Panc1 (cell line): ENCODE measurements around the gene SLC6A12. TPM values are rescaled to one million over a fixed set of nuclear protein-coding genes. Genes with fewer than 3 reads are reported as not detected.

ENCODE experiments used
- ATAC-seq: fragments of 200-7000 bp; cut with Tn5 transposase; 2 replicates; pipeline ENCODE4 v1.9.1; 2020; ENCODE audit warnings: mild to moderate bottlenecking, moderate library complexity
- BruUV-seq: library from RNA; stranded (reverse); fragments of 400-500 nt; replicated peaks from 2 replicates; lab custom pipeline; 2021; lab: Mats Ljungman, UMichigan
- CTCF ChIA-PET: fragments of 300-600 bp; sonication (Branson Sonifier 250); formaldehyde crosslinking; loops from one replicate; lab custom pipeline; 2022; ENCODE audit warnings: antibody characterized with exemption; lab: Charles Lee
- POLR2A ChIA-PET: fragments of 300-600 bp; sonication (Branson Sonifier 250); formaldehyde crosslinking; loops from one replicate; lab custom pipeline; 2022; ENCODE audit warnings: antibody characterized with exemption; lab: Charles Lee
- DNase-seq: peaks from one replicate; pipeline ENCODE4 v3.0.0-alpha.2; 2010; ENCODE audit warnings: low read depth, low spot score
- H3K27ac ChIP-seq: 2 replicates; pipeline ENCODE4 v1.5.1; 2011; ENCODE audit warnings: mild to moderate bottlenecking, low read length, inconsistent platforms
- H3K27me3 ChIP-seq: fragments of 200-500 bp; sonication (Bioruptor generic); 2 replicates; pipeline ENCODE4 v1.6.0; 2014; ENCODE audit warnings: low read length, inconsistent platforms; ENCODE audit not compliant: control insufficient read depth, insufficient read depth
- H3K36me3 ChIP-seq: fragments of 200-500 bp; sonication (Bioruptor generic); 2 replicates; pipeline ENCODE4 v1.5.1; 2014; ENCODE audit warnings: inconsistent platforms, mild to moderate bottlenecking, low read length, moderate library complexity; ENCODE audit not compliant: control insufficient read depth, insufficient read depth
- H3K4me1 ChIP-seq: 2 replicates; pipeline ENCODE4 v1.5.1; 2011; ENCODE audit warnings: inconsistent platforms, mild to moderate bottlenecking, low read length, moderate library complexity; ENCODE audit not compliant: control insufficient read depth, insufficient read depth
- H3K4me3 ChIP-seq, 2 experiments: 2 replicates each; pipeline ENCODE4 v1.5.1; 2011 to 2012; ENCODE audit warnings: low read depth in 2 of 2, low read length in 2 of 2, mild to moderate bottlenecking in 2 of 2, inconsistent platforms in 1 of 2, moderate library complexity in 1 of 2
- H3K9me3 ChIP-seq: fragments of 200-500 bp; sonication (Bioruptor generic); 2 replicates; pipeline ENCODE4 v1.5.1; 2014; ENCODE audit warnings: low read depth, mild to moderate bottlenecking, inconsistent platforms, low read length, moderate library complexity; ENCODE audit not compliant: control insufficient read depth, insufficient read depth
- POLR2AphosphoS5 ChIP-seq: IDR thresholded peaks from 2 replicates; pipeline ENCODE4 v1.6.1; 2012; ENCODE audit warnings: mild to moderate bottlenecking, low read depth, low read length, moderate library complexity
- SIN3A ChIP-seq: IDR thresholded peaks from 2 replicates; pipeline ENCODE4 v1.6.1; 2012; ENCODE audit warnings: low read depth, mild to moderate bottlenecking, low read length, moderate library complexity, borderline replicate concordance; ENCODE audit not compliant: insufficient read depth
- TCF7L2 ChIP-seq: IDR thresholded peaks from 2 replicates; pipeline ENCODE4 v1.6.1; 2011; ENCODE audit warnings: mild to moderate bottlenecking, low read depth, low read length, inconsistent platforms
- in situ Hi-C: cut with HindIII; loops from 2 replicates; pipeline ENCODE4 v1.10.0; 2016; ENCODE audit warnings: low sequenced_read_pairs, low pct_unique_long_range_greater_than_20kb
- intact Hi-C: fragments of 100-400 bp; cut with micrococcal nuclease; formaldehyde crosslinking; loops from one replicate; pipeline ENCODE4 v1.10.0; 2022; ENCODE audit not compliant: unreplicated experiment
- total RNA-seq: library from RNA; stranded (reverse); gene quantifications from one replicate; pipeline ENCODE4 v1.2.1, GENCODE V29; 2021; ENCODE audit not compliant: unreplicated experiment
- TF ChIP-seq, protein P1 (sequence below), 2 experiments: IDR thresholded peaks; 2 replicates each; pipeline ENCODE4 v1.6.1; 2011 to 2012; ENCODE audit warnings: low read depth in 2 of 2, control low read depth in 1 of 2, low read length in 1 of 2, mild to moderate bottlenecking in 1 of 2, moderate library complexity in 1 of 2; ENCODE audit not compliant: insufficient read depth in 1 of 2
- TF ChIP-seq, protein P2 (sequence below): fragments of 450-650 bp; IDR thresholded peaks from 2 replicates; pipeline ENCODE4 v1.5.1; 2017; ENCODE audit warnings: mild to moderate bottlenecking

The SLC6A12 gene
- total RNA-seq, 1 experiment from 2014 or later: 1.0 TPM

DNA sequence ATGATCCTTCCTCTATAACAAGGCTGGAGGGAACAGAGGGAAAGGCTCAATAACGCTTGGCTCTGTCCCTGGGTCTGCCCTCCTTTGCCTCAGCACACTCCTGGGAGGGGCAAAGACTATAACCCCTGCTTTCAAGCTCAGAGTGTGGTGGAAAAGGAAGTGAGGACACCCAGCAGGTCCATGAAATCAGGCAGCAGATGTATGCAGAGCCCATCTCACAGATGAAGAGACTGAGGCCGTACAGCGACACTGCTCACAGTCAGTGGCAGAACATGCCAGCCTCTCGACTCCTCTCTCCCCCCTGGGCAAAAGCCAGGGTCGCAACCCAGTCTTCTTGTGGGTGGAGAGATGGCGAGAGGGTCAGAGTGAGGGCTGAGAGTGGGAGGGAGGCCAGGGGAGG, 39.8 kb downstream of the SLC6A12 start:
- Histone ChIP-seq H3K27ac (no peak overlapping the region), H3K36me3 (no peaks in the 10 kb centered on the region), H3K4me3 (no peak overlapping the region), H3K4me1 (peaks cover 3% of the 10 kb centered on the region; the same call in 1 of the 2 replicates), H3K9me3 (no peaks in the 10 kb centered on the region), H3K27me3 (no peaks in the 10 kb centered on the region)
- intact Hi-C loops (no loop called here), in situ Hi-C loops (no loop called here)
- CTCF ChIA-PET: no interaction called here
- TF ChIP-seq, protein P1, sequence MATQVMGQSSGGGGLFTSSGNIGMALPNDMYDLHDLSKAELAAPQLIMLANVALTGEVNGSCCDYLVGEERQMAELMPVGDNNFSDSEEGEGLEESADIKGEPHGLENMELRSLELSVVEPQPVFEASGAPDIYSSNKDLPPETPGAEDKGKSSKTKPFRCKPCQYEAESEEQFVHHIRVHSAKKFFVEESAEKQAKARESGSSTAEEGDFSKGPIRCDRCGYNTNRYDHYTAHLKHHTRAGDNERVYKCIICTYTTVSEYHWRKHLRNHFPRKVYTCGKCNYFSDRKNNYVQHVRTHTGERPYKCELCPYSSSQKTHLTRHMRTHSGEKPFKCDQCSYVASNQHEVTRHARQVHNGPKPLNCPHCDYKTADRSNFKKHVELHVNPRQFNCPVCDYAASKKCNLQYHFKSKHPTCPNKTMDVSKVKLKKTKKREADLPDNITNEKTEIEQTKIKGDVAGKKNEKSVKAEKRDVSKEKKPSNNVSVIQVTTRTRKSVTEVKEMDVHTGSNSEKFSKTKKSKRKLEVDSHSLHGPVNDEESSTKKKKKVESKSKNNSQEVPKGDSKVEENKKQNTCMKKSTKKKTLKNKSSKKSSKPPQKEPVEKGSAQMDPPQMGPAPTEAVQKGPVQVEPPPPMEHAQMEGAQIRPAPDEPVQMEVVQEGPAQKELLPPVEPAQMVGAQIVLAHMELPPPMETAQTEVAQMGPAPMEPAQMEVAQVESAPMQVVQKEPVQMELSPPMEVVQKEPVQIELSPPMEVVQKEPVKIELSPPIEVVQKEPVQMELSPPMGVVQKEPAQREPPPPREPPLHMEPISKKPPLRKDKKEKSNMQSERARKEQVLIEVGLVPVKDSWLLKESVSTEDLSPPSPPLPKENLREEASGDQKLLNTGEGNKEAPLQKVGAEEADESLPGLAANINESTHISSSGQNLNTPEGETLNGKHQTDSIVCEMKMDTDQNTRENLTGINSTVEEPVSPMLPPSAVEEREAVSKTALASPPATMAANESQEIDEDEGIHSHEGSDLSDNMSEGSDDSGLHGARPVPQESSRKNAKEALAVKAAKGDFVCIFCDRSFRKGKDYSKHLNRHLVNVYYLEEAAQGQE (IDR thresholded peaks at IDR 0.05; ENCODE audit: insufficient read depth in 1 of 2, low read depth in 2 of 2, low read length in 1 of 2): no peak
- TF ChIP-seq SIN3A: no peak
- TF ChIP-seq TCF7L2: no peak
- TF ChIP-seq, protein P2, sequence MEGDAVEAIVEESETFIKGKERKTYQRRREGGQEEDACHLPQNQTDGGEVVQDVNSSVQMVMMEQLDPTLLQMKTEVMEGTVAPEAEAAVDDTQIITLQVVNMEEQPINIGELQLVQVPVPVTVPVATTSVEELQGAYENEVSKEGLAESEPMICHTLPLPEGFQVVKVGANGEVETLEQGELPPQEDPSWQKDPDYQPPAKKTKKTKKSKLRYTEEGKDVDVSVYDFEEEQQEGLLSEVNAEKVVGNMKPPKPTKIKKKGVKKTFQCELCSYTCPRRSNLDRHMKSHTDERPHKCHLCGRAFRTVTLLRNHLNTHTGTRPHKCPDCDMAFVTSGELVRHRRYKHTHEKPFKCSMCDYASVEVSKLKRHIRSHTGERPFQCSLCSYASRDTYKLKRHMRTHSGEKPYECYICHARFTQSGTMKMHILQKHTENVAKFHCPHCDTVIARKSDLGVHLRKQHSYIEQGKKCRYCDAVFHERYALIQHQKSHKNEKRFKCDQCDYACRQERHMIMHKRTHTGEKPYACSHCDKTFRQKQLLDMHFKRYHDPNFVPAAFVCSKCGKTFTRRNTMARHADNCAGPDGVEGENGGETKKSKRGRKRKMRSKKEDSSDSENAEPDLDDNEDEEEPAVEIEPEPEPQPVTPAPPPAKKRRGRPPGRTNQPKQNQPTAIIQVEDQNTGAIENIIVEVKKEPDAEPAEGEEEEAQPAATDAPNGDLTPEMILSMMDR: no peak
- no peak for TF ChIP-seq POLR2AphosphoS5
- no TSS peak for BruUV-seq
- no peak for DNase-seq
- POLR2A ChIA-PET: no interaction called here
- ATAC-seq: no peak

GRCh38 chr12:172732-173161, 41.2 kb downstream of the SLC6A12 start:
- H3K4me3 ChIP-seq: no peak overlapping the region
- DNase-seq (no peak), ATAC-seq (no peak)
- in situ Hi-C loops: no loop called here
- TF ChIP-seq TCF7L2: no peak
- TF ChIP-seq, protein P1 (IDR thresholded peaks at IDR 0.05; ENCODE audit: insufficient read depth in 1 of 2, low read depth in 2 of 2, low read length in 1 of 2): no peak
- TF ChIP-seq SIN3A: no peak
- TF ChIP-seq, protein P2: no peak
- no peak for TF ChIP-seq POLR2AphosphoS5
- intact Hi-C loops: no loop called here
- no peaks in the 10 kb centered on the region for H3K36me3 ChIP-seq
- no TSS peak for BruUV-seq
- H3K27me3 ChIP-seq: no peaks in the 10 kb centered on the region
- POLR2A ChIA-PET: no interaction called here
- peaks cover 3% of the 10 kb centered on the region; the same call in 1 of the 2 replicates for H3K4me1 ChIP-seq
- CTCF ChIA-PET: no interaction called here
- no peaks in the 10 kb centered on the region for H3K9me3 ChIP-seq
- H3K27ac ChIP-seq: no peak overlapping the region
